PC-3 (cell line): Measurements from ENCODE around the gene ALKBH5. TPM values are rescaled to one million over a fixed set of nuclear protein-coding genes. Genes with fewer than 3 reads are reported as not detected.

ENCODE experiments used
- ATAC-seq: fragments of 200-7000 bp; cut with Tn5 transposase; 2 replicates; pipeline ENCODE4 v1.9.1; 2020; ENCODE audit warnings: mild to moderate bottlenecking, moderate library complexity
- BruUV-seq: library from RNA; stranded (reverse); fragments of 400-500 nt; replicated peaks from 2 replicates; lab custom pipeline; 2021; lab: Mats Ljungman, UMichigan
- CTCF ChIA-PET: fragments of 300-600 bp; sonication (Branson Sonifier 250); formaldehyde crosslinking; loops from one replicate; lab custom pipeline; 2022; ENCODE audit warnings: antibody characterized with exemption; lab: Charles Lee
- POLR2A ChIA-PET: fragments of 300-600 bp; sonication (Branson Sonifier 250); formaldehyde crosslinking; loops from one replicate; lab custom pipeline; 2022; ENCODE audit warnings: antibody characterized with exemption; ENCODE audit not compliant: unreplicated experiment; lab: Charles Lee
- DNase-seq: peaks from one replicate; pipeline ENCODE4 v3.0.0-alpha.2; 2015
- H2AFZ ChIP-seq: fragments of 300-600 bp; sonication (generic); 2 replicates; pipeline ENCODE4 v1.6.0; 2016; ENCODE audit warnings: antibody characterized with exemption, low read length
- H3F3A ChIP-seq: fragments of 300-600 bp; sonication (generic); one replicate; pipeline ENCODE4 v1.6.0; 2017; ENCODE audit warnings: antibody characterized with exemption, low read length, control low read depth, mild to moderate bottlenecking; ENCODE audit not compliant: unreplicated experiment
- H3K27ac ChIP-seq: fragments of 300-600 bp; sonication (generic); 2 replicates; pipeline ENCODE4 v1.5.1; 2016; ENCODE audit warnings: mild to moderate bottlenecking, low read length
- H3K27me3 ChIP-seq: fragments of 300-600 bp; sonication (generic); 2 replicates; pipeline ENCODE4 v1.6.1; 2016; ENCODE audit warnings: low read length, mixed read lengths
- H3K36me3 ChIP-seq: fragments of 300-600 bp; sonication (generic); 2 replicates; pipeline ENCODE4 v1.6.1; 2016; ENCODE audit warnings: low read depth, mixed run types, low read length, mixed read lengths
- H3K4me1 ChIP-seq: fragments of 300-600 bp; sonication (generic); 2 replicates; pipeline ENCODE4 v1.5.1; 2016; ENCODE audit warnings: low read length; ENCODE audit not compliant: insufficient read depth
- H3K4me2 ChIP-seq: fragments of 300-600 bp; sonication (generic); 2 replicates; pipeline ENCODE4 v1.6.0; 2016; ENCODE audit warnings: low read length
- H3K4me3 ChIP-seq: fragments of 300-600 bp; sonication (generic); 2 replicates; pipeline ENCODE4 v1.5.1; 2016; ENCODE audit warnings: mild to moderate bottlenecking, low read length, mixed read lengths
- H3K79me2 ChIP-seq: fragments of 300-600 bp; sonication (generic); 2 replicates; pipeline ENCODE4 v1.6.1; 2017; ENCODE audit warnings: low read length, mixed read lengths
- H3K9ac ChIP-seq: fragments of 300-600 bp; sonication (generic); 2 replicates; pipeline ENCODE4 v1.6.0; 2016; ENCODE audit warnings: mild to moderate bottlenecking, low read length
- H3K9me2 ChIP-seq: fragments of 300-600 bp; sonication (generic); replicated peaks from 2 replicates; pipeline ENCODE4 v1.6.1; 2016; ENCODE audit warnings: mixed run types, low read length, mixed read lengths
- H3K9me3 ChIP-seq: fragments of 300-600 bp; sonication (generic); 2 replicates; pipeline ENCODE4 v1.6.1; 2016; ENCODE audit warnings: low read length, mixed read lengths
- H4K20me1 ChIP-seq: fragments of 300-600 bp; sonication (generic); 2 replicates; pipeline ENCODE4 v1.6.1; 2016; ENCODE audit warnings: low read length, mixed read lengths
- CTCF ChIP-seq: fragments of 300-600 bp; sonication (generic); conservative IDR thresholded peaks from 2 replicates; pipeline ENCODE4 v1.5.1; 2017; ENCODE audit warnings: antibody characterized with exemption, low read depth, mild to moderate bottlenecking, low read length
- EZH2 ChIP-seq: fragments of 300-600 bp; sonication (generic); IDR thresholded peaks from one replicate; pipeline ENCODE4 v1.6.1; 2017; ENCODE audit warnings: antibody characterized with exemption, mild to moderate bottlenecking, low read length; ENCODE audit not compliant: unreplicated experiment
- EZH2phosphoT487 ChIP-seq: fragments of 300-600 bp; sonication (generic); IDR thresholded peaks from 2 replicates; pipeline ENCODE4 v1.6.1; 2018; ENCODE audit warnings: mild to moderate bottlenecking, antibody characterized with exemption, low read length, borderline replicate concordance
- intact Hi-C: fragments of 100-400 bp; cut with micrococcal nuclease; formaldehyde crosslinking; loops from 2 replicates; pipeline ENCODE4 v1.9.0; 2023
- total RNA-seq: library from RNA; depleted of rRNA; stranded (reverse); fragments of >200 nt; gene quantifications from 2 replicates; pipeline ENCODE4 v1.2.3, GENCODE V29; 2014

Gene ALKBH5
- total RNA-seq, 1 experiment from 2014 or later = 207 TPM

DNA sequence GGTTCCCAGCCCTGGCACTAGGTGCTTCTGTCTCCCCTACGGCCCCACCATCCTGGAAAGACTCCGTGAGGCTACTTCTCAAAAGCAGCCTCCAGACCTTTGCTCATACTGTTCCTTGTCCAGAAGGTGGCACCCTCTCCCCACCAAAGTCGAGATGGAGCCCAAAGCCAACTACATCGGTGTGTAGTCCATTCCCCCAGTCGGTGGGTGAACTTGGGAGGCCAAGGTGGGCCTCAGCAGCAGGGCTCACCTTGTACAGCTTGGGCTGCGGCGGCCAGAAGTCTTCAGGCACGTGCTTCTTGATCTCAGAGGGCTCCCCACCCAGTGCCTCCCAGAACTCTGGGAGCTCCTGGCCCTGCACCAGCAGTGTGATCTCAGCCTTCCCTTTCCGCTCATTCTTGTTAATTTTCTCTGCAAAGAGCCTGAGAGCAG, 64.7 kb downstream of the ALKBH5 start:
- no peaks in the 10 kb centered on the region for H3F3A ChIP-seq
- H3K9me3 ChIP-seq = no peaks in the 10 kb centered on the region
- no TSS peak for BruUV-seq
- CTCF ChIA-PET = no interaction called here
- no peaks in the 10 kb centered on the region for H3K4me1 ChIP-seq
- H3K4me3 ChIP-seq = no peak overlapping the region
- POLR2A ChIA-PET = no interaction called here
- H3K36me3 ChIP-seq = peaks cover 61% of the 10 kb centered on the region
- no peak overlapping the region for H3K4me2 ChIP-seq
- H3K9me2 ChIP-seq = no peaks in the 10 kb centered on the region
- H3K9ac ChIP-seq = no peak overlapping the region
- intact Hi-C loops = no loop called here
- H3K27me3 ChIP-seq = no peaks in the 10 kb centered on the region
- DNase-seq (peak; percentile 75), ATAC-seq (peak; percentile 65)
- no peak overlapping the region for H2AFZ ChIP-seq
- H4K20me1 ChIP-seq = no peaks in the 10 kb centered on the region
- peak; percentile 91 for TF ChIP-seq CTCF
- no peak for TF ChIP-seq EZH2phosphoT487
- no peak overlapping the region for H3K27ac ChIP-seq
- no peaks in the 10 kb centered on the region for H3K79me2 ChIP-seq

- CTCF ChIA-PET = no interaction called here
Observed at GRCh38 chr17:18248811-18249210, 65.2 kb downstream of the ALKBH5 start.

GRCh38 chr17:18250259-18250658, 66.6 kb downstream of the ALKBH5 start:
- no peaks in the 10 kb centered on the region for H3K27me3 ChIP-seq
- peaks cover 9% of the 10 kb centered on the region; the same call in 1 of the 2 replicates for H3K79me2 ChIP-seq
- DNase-seq (peak; percentile 56), ATAC-seq (peak; percentile 32; the same call in 1 of the 2 replicates)
- H3K27ac ChIP-seq = no peak overlapping the region
- no peaks in the 10 kb centered on the region for H3F3A ChIP-seq
- peaks cover 76% of the 10 kb centered on the region for H3K36me3 ChIP-seq
- H4K20me1 ChIP-seq = no peaks in the 10 kb centered on the region
- TF ChIP-seq EZH2 = no peak
- no peak for TF ChIP-seq EZH2phosphoT487
- no peak overlapping the region for H3K4me3 ChIP-seq
- BruUV-seq = no TSS peak
- ChIA-PET CTCF (no interaction called here), POLR2A (no interaction called here)
- no peak overlapping the region for H2AFZ ChIP-seq
- H3K4me1 ChIP-seq = no peaks in the 10 kb centered on the region
- intact Hi-C loops = no loop called here
- H3K9me3 ChIP-seq = no peaks in the 10 kb centered on the region
- H3K9ac ChIP-seq = no peak overlapping the region
- no peaks in the 10 kb centered on the region for H3K9me2 ChIP-seq
- no peak overlapping the region for H3K4me2 ChIP-seq

More at GRCh38 chr17:18248811-18249210, 65.2 kb downstream of the ALKBH5 start:
- intact Hi-C loops = no loop called here
- Histone ChIP-seq H3K4me1 (no peaks in the 10 kb centered on the region), H3K9me3 (no peaks in the 10 kb centered on the region), H3K9ac (no peak overlapping the region), H3K27ac (no peak overlapping the region), H3K4me2 (no peak overlapping the region), H3K4me3 (no peak overlapping the region), H4K20me1 (no peaks in the 10 kb centered on the region), H3K27me3 (no peaks in the 10 kb centered on the region), H3F3A (no peaks in the 10 kb centered on the region), H2AFZ (no peak overlapping the region), H3K79me2 (no peaks in the 10 kb centered on the region), H3K9me2 (no peaks in the 10 kb centered on the region), H3K36me3 (peaks cover 66% of the 10 kb centered on the region)
- ATAC-seq (no peak), DNase-seq (no peak)
- no TSS peak for BruUV-seq
- POLR2A ChIA-PET = no interaction called here
- TF ChIP-seq EZH2phosphoT487 = no peak

- peaks cover 76% of the 10 kb centered on the region for H3K36me3 ChIP-seq
- H3F3A ChIP-seq = no peaks in the 10 kb centered on the region
- no peaks in the 10 kb centered on the region for H3K9me3 ChIP-seq
- no peak overlapping the region for H3K9ac ChIP-seq
- no peaks in the 10 kb centered on the region for H3K9me2 ChIP-seq
- H3K4me3 ChIP-seq = no peak overlapping the region
- H3K79me2 ChIP-seq = peaks cover 13% of the 10 kb centered on the region
- no TSS peak for BruUV-seq
- no peak for TF ChIP-seq CTCF
- no peak for TF ChIP-seq EZH2
- TF ChIP-seq EZH2phosphoT487 = no peak
- H3K4me2 ChIP-seq = no peak overlapping the region
- intact Hi-C loops = no loop called here
- no peaks in the 10 kb centered on the region for H3K4me1 ChIP-seq
- ChIA-PET POLR2A (no interaction called here), CTCF (no interaction called here)
- ATAC-seq (no peak), DNase-seq (no peak)
- H4K20me1 ChIP-seq = no peaks in the 10 kb centered on the region
- H3K27ac ChIP-seq = no peak overlapping the region
- no peak overlapping the region for H2AFZ ChIP-seq
- H3K27me3 ChIP-seq = no peaks in the 10 kb centered on the region
Observed at GRCh38 chr17:18250708-18251107, 67.1 kb downstream of the ALKBH5 start.
